Measurements from ENCODE around the gene ENOX1.

DNA sequence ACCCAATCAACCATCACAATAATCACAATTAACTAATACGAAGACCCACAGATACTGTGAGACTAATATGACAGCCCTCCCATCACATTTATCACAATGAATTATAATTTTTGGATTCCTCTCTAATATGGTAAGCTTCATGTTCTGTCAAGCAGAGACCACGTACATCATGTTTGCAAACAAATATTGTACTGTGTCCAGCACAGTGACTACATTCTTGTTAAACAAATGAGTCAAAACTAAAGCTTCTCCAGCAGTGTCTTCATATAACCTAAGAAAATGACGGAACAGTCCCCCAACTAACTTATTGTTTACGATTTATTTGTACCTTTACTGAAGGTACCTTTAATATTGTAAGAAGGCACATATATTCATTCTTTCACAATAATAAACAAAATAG lies 292.6 kb downstream of the ENOX1 start:
- TF ChIP-seq, protein P1, sequence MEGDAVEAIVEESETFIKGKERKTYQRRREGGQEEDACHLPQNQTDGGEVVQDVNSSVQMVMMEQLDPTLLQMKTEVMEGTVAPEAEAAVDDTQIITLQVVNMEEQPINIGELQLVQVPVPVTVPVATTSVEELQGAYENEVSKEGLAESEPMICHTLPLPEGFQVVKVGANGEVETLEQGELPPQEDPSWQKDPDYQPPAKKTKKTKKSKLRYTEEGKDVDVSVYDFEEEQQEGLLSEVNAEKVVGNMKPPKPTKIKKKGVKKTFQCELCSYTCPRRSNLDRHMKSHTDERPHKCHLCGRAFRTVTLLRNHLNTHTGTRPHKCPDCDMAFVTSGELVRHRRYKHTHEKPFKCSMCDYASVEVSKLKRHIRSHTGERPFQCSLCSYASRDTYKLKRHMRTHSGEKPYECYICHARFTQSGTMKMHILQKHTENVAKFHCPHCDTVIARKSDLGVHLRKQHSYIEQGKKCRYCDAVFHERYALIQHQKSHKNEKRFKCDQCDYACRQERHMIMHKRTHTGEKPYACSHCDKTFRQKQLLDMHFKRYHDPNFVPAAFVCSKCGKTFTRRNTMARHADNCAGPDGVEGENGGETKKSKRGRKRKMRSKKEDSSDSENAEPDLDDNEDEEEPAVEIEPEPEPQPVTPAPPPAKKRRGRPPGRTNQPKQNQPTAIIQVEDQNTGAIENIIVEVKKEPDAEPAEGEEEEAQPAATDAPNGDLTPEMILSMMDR (IDR thresholded peaks at IDR 0.05; ENCODE audit: borderline replicate concordance, extremely low read depth, low read length, poor library complexity, severe bottlenecking): no peak
- TF ChIP-seq EZH2 (IDR thresholded peaks at IDR 0.05; ENCODE audit: borderline replicate concordance, low read depth, low read length, severe bottlenecking): no peak
